GM12874 (cell line): Measurements from ENCODE around the gene FADS3.

ENCODE experiments used
- TF ChIP-seq, protein P1 (sequence below): IDR thresholded peaks from 2 replicates; pipeline ENCODE4 v1.5.1; 2011; ENCODE audit warnings: low read depth, mild to moderate bottlenecking, control low read depth, low read length, moderate library complexity; ENCODE audit not compliant: insufficient read depth

The FADS3 gene

DNA sequence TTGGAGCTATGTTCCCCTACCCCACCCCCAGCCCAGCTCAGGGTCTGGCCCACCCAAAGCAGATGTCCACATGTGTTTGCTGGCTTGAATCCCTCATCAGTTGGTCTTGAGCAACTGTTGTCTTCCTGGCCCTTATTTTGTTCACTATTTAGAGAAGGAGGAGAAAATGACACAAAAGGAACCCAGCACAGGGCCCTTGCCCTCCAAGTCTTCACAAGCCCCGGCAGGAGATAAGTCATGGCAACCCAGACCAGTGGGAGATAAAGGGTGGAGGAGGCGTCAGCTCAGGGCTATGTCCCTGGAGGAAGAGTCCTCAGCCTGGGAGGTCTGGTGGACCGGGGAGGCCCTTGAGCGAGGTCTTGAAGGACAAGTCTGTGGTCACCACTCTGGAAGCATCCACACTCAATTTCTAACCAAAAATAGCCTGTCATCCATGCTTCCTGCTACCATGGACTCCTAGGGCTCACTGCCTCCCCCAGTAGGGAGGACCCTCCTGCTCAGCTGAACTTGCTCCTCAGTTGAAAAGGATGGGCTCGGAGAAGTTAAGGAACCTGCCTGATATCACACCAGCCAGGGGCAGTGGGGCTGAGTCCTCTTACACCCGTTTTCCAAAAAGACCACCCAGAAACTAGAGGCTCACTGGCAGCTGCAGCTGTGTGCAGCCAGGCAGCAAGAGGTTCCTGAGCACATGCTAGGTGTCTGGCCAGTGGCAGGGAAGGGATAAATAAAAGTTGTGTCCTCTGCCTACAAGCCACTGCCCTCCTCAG, 27.8 kb upstream of the FADS3 start:
- TF ChIP-seq, protein P1, sequence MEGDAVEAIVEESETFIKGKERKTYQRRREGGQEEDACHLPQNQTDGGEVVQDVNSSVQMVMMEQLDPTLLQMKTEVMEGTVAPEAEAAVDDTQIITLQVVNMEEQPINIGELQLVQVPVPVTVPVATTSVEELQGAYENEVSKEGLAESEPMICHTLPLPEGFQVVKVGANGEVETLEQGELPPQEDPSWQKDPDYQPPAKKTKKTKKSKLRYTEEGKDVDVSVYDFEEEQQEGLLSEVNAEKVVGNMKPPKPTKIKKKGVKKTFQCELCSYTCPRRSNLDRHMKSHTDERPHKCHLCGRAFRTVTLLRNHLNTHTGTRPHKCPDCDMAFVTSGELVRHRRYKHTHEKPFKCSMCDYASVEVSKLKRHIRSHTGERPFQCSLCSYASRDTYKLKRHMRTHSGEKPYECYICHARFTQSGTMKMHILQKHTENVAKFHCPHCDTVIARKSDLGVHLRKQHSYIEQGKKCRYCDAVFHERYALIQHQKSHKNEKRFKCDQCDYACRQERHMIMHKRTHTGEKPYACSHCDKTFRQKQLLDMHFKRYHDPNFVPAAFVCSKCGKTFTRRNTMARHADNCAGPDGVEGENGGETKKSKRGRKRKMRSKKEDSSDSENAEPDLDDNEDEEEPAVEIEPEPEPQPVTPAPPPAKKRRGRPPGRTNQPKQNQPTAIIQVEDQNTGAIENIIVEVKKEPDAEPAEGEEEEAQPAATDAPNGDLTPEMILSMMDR, result no peak

DNA sequence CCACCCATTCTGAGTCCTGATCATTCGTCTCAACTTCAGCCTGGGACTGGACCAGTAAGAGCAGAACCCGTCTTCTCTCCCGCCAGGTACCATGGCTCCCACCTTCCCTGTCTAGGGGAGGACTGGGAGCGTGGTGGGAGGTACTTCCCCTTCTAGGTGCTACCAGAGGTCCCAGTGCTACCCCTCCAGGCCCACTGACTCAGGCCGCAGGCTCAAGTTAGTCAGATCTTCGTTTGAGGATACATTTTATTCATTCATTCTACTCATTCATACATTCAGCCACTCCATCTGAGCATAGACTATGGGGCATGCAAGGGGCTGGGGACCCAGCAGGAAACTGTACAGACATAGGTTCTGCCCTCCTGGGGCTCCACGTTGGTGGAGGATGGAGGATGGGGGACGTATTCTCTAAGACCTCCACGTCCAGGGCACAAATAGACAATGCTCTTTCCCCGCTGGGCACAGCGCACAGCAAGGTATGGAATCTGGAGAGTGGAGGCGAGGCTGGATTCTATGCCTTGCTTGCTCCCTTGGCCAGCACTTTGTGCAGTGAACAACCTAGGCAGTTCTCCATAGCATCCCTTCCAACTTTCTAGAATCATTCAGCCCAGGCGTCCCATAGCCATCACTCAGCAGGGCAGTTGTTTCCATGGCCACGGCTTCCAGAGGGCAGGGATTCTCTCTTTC, 27.0 kb upstream of the FADS3 start:
- TF ChIP-seq, protein P1, result no peak

DNA sequence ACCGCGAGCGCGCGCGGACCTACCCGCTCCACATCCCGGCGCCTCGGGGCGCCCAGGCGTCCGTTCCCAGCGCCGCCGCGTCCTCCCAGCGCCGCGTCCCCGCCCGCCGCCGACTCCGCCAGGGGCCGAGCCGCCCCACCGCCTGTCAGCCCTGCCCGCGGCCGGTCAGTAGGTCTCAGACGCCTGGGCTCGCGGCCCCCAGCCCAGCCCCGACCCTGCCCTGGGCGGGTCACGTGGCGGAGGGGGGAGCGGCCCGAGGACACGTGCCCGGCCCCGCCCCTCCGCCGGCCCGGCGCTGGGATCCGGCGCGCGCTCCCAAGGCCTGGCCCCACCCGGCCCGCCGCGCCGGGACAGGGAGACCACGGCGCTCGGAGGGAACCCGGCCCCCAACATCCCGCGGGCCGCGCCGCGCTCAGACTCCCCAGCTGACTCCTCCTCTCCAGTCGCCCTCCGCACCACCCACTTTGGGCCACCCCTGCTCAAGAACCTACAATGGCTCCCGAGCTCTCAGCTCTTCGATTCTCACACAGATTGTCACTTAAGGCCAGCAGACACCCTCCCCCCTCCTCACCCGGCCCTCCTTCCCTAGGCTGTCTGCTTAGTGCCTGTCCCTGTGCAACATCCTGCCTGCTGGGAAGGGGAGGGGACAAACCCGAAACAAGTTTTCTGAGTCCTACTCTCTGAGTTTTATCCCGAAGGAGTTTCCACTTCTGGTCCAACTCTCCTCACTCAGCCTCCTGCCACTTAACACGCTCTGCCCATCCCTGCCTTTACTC, 26.2 kb upstream of the FADS3 start, which contains the start of gene RAB3IL1:
Gene RAB3IL1, minus strand, starts transcription at position 233 of the 776 bp plus-strand sequence. Its CDS starts 199 bp downstream, at position 34.
- TF ChIP-seq, protein P1, result no peak

DNA sequence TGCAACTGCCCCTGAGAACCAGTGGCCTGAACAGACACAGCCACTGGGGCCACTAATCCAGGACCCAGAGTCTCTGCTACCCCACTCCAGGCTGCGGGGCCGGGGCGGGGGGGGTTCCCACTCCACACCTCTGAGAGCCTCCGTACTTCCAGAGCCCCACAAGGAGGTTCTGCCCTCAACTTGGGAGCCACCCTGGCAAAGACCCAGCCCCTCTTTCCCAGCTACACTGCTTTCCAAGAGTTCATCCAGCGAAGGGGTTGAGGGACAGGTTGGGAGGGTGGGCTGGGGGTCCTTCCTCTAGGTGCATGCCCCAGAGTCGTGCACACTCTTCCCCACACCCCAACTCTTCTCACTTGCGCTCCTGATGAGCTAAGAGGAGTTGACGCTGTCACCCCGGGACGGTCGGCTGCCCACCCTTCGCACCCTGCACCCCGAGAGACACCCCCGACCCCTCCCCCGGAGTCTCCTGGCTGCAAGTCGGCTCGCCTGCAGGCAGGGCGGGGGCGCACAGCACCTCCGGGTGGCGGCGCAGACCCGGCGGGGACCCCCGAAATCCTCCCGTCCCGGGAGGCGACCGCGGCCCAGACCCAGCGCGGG, 25.5 kb upstream of the FADS3 start:
- TF ChIP-seq, protein P1, result no peak

DNA sequence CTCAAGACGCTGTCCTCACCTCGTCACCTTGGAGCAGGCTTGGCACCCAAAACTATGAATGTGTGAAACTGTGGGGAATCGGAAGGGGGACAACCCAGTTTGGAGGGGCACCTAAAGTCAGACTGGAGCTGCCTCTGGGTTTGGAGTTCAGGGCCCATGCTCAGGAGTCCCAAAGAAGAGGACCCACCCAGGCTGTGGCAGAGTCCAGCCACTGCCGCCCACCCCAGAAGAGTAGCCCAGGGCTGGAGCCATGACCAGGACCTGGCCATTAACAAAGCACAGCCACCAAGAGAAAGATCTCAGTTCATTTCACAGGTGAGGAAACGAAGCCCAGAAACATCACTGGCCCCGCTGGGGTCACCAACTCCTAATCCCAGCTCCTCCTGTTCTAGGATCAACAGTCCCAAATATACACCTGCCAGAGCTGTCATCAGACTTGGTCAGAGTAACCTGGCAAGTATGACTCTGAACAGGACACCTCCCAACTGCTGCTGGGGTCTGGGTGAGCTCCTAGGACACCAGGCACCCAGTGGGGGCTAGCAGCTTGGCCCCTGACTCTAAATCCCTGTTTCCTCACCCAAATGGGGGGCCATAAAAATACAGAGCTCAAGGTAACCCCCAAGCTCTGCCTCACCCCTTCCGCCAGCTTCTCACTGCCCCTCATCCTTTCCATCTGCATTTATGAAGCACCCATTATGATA, 23.3 kb upstream of the FADS3 start:
- TF ChIP-seq, protein P1, result no peak

DNA sequence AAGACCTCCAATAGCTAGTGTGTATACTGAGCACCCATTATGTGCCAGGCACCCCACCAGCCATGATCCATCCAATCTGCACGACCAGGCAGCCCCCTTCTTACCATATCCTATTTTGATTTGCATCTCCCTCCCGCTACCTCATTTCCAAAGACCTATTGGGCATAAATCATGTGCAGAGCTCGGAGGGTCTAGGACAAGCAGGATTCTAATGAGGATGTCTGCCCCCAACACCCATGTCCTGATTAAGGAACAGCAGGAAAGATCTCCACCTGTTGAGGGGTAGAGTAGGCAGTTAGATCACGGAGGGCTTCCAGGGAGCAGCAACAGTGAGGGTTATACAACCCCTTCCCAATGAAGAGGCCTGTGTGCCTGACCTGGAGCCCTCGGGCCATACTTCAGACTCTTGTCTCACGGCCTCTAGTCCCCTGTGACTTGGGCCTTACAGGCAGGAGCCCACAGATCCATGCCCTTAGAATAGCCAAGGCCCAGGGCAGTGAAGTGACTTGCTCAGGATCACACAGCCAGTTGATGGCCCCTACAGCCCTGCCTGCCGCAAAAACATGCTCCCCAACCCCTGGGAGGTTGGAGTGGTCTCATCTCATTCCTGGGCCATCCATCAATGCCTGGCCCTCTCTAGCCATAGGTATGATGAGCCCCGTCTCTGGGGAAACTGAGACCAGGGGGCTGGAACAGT, 22.5 kb upstream of the FADS3 start:
- TF ChIP-seq, protein P1, result no peak
